Measurements from ENCODE around the gene SPAG9.
A peak's percentile ranks its signal among the peaks of the same experiment; 100 is the strongest.

Gene SPAG9

DNA sequence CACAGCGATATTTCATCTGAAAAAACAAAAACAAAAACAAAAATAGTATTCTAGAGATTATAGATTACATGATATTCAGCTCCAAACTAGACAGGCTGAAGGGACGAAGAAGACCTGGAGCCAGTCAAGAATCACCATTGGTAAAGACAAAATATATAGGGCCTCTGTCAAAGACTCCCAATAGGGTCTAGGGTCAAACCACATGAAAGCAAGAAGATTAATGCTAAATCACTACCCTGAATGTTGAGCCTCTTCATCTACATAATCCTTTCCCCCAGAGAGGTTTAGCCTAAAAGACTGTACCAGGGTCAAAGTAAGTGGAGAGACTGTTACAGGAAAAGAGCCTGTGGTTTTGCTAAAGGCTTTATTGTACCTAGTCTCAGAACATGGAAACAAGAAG is 21.9 kb upstream of the SPAG9 start:
- no peak for DNase-seq (ENCODE audit: extremely low spot score)
- ChIA-PET CTCF (no interaction called here), POLR2A (interaction anchor here (1.0 kb wide), 1 partner anchor 22 kb away, joined by 3 read pairs; the partner anchor contains the start of gene SPAG9)
- TF ChIP-seq LEF1 (IDR thresholded peaks at IDR 0.05; ENCODE audit: borderline replicate concordance) = no peak
- TF ChIP-seq NFRKB (IDR thresholded peaks at IDR 0.05) = no peak
- no peak for TF ChIP-seq SUZ12 (IDR thresholded peaks at IDR 0.05)
- no peak for TF ChIP-seq FOXA1 (IDR thresholded peaks at IDR 0.05)
- TF ChIP-seq, protein P1, sequence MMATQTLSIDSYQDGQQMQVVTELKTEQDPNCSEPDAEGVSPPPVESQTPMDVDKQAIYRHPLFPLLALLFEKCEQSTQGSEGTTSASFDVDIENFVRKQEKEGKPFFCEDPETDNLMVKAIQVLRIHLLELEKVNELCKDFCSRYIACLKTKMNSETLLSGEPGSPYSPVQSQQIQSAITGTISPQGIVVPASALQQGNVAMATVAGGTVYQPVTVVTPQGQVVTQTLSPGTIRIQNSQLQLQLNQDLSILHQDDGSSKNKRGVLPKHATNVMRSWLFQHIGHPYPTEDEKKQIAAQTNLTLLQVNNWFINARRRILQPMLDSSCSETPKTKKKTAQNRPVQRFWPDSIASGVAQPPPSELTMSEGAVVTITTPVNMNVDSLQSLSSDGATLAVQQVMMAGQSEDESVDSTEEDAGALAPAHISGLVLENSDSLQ (IDR thresholded peaks at IDR 0.05) = no peak
- no peak for TF ChIP-seq TARDBP (IDR thresholded peaks at IDR 0.05)
- TF ChIP-seq CTBP1 (IDR thresholded peaks at IDR 0.05; ENCODE audit: borderline replicate concordance) = no peak
- no peak for TF ChIP-seq ARNT (IDR thresholded peaks at IDR 0.05)
- no peak for TF ChIP-seq L3MBTL2 (conservative IDR thresholded peaks at IDR 0.05)
- TF ChIP-seq FOXM1 (IDR thresholded peaks at IDR 0.05; ENCODE audit: borderline replicate concordance) = no peak
- no peak for TF ChIP-seq HDGF (IDR thresholded peaks at IDR 0.05; ENCODE audit: borderline replicate concordance)

DNA sequence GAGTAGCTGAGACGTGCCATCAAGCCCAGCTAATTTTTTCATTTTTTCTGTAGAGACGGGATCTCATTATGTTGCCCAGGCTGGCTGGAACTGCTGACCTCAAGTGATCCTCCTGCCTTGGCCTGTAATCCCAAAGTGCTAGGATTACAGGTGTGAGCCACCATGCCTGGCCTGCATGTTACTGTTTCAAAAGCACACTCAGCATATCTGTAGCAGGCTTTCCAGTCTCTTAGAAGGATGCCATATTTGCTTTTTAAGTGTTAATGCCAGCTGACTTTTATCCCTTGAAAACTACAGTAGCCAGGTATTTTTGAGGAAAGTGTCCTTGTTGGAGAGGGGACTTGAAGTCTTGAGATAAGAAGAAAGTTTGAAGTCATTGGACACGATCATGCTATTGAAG is 15.3 kb upstream of the SPAG9 start:
- no peak for TF ChIP-seq CTBP1 (IDR thresholded peaks at IDR 0.05; ENCODE audit: borderline replicate concordance)
- no peak for TF ChIP-seq NFRKB (IDR thresholded peaks at IDR 0.05)
- POLR2A ChIA-PET = interaction anchor here (0.6 to 1.4 kb wide), 3 partner anchors 12 to 270 kb away, joined by 3 to 5 read pairs (median 3); partner anchors contain the start of genes SPAG9 and TOB1

DNA sequence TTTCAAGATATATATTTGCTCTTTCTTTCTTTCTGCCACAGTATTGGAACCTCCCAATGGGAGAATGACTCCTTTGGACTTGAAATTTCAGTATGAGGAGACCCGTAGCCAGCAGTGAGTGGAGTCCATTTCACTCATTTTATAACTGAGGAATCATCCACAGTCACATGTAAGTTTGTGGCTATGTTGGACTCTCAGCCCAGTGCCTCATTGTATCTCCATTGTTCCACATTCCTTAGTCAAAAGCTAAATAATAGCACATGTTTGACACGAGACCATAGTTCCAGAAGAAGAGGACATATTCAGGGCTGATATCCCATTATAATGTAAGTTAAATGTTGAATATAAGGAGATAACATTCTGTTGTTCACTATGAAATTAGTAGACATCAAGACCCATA is 12.7 kb upstream of the SPAG9 start:
- POLR2A ChIA-PET = no interaction called here
- TF ChIP-seq FOXK2 (IDR thresholded peaks at IDR 0.05) (no peak), FOXA1 (IDR thresholded peaks at IDR 0.05) (no peak), CTBP1 (IDR thresholded peaks at IDR 0.05; ENCODE audit: borderline replicate concordance) (no peak), SP1 (IDR thresholded peaks at IDR 0.05) (no peak), ELF4 (IDR thresholded peaks at IDR 0.05) (no peak), NFRKB (IDR thresholded peaks at IDR 0.05) (no peak), HDGF (IDR thresholded peaks at IDR 0.05; ENCODE audit: borderline replicate concordance) (no peak), ZNF384 (IDR thresholded peaks at IDR 0.05) (no peak), ARNT (IDR thresholded peaks at IDR 0.05) (no peak), L3MBTL2 (conservative IDR thresholded peaks at IDR 0.05) (no peak), SUZ12 (IDR thresholded peaks at IDR 0.05) (no peak), TARDBP (IDR thresholded peaks at IDR 0.05) (no peak)
- CTCF ChIA-PET = no interaction called here

More for the DNA sequence above, 15.3 kb upstream of the SPAG9 start:
- no peak for DNase-seq (ENCODE audit: extremely low spot score)
- CTCF ChIA-PET = interaction anchor here (1.3 kb wide), 1 partner anchor 17 kb away, joined by 3 read pairs; the partner anchor contains the start of gene NME1

DNA sequence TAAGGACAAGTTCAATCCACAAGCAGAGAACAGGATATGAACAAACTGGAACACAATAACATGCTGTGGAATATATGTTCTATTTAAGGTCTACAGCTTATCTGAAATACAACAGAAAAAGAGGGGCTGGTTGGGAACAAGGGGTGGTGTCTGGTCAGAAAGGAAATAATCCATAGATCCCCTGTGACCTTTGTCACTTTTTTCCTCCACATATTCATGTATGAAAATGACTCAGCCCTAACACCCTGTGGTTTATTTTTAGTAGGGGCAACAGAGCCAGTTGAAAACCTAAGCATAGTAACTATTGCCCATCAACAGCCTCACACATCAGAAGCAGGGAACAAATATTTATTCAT is 12.3 kb upstream of the SPAG9 start:
- DNase-seq (ENCODE audit: extremely low spot score) = no peak

More for the DNA sequence above, 12.7 kb upstream of the SPAG9 start:
- no peak for DNase-seq (ENCODE audit: extremely low spot score)

DNA sequence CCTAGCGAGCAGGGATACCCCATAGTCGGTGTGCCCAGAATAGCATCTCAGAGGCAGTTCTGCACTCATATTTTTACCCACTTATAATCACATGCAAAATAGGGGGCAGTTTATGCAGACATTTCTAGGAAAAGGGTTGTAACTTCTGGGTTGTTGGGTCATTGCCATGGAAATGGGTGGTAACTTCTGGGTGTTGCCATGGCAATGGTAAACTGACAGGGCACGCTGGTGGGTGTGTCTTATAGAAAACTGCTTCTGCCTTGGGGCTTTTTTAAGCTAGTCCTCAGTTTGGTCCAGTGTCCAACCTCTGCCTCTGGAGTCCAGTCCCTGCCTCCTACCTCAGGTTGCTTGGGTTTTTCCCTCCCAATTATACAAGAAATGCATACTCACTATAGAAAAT is 7.4 kb upstream of the SPAG9 start:
- ChIA-PET POLR2A (interaction anchor here (0.6 kb wide), 1 partner anchor 38 kb away, joined by 3 read pairs; the partner anchor contains the start of gene NME2), CTCF (interaction anchor here (0.7 kb wide), 1 partner anchor 36 kb away, joined by 3 read pairs; no protein-coding TSS in a partner anchor)
- DNase-seq (ENCODE audit: extremely low spot score) = no peak
- TF ChIP-seq, protein P1 (IDR thresholded peaks at IDR 0.05) = peak; percentile 83
- TF ChIP-seq FOXK2 (IDR thresholded peaks at IDR 0.05) = no peak

More for the DNA sequence above, 12.3 kb upstream of the SPAG9 start:
- ChIA-PET CTCF (no interaction called here), POLR2A (no interaction called here)
- TF ChIP-seq, protein P1 (IDR thresholded peaks at IDR 0.05) = no peak
- TF ChIP-seq HDGF (IDR thresholded peaks at IDR 0.05; ENCODE audit: borderline replicate concordance) = no peak
- TF ChIP-seq FOXA1 (IDR thresholded peaks at IDR 0.05) = no peak
- no peak for TF ChIP-seq FOXK2 (IDR thresholded peaks at IDR 0.05)
- no peak for TF ChIP-seq L3MBTL2 (conservative IDR thresholded peaks at IDR 0.05)
- no peak for TF ChIP-seq LEF1 (IDR thresholded peaks at IDR 0.05; ENCODE audit: borderline replicate concordance)
- TF ChIP-seq ARNT (IDR thresholded peaks at IDR 0.05) = no peak
- TF ChIP-seq SP1 (IDR thresholded peaks at IDR 0.05) = no peak
- no peak for TF ChIP-seq CTBP1 (IDR thresholded peaks at IDR 0.05; ENCODE audit: borderline replicate concordance)
- no peak for TF ChIP-seq FOXM1 (IDR thresholded peaks at IDR 0.05; ENCODE audit: borderline replicate concordance)

DNA sequence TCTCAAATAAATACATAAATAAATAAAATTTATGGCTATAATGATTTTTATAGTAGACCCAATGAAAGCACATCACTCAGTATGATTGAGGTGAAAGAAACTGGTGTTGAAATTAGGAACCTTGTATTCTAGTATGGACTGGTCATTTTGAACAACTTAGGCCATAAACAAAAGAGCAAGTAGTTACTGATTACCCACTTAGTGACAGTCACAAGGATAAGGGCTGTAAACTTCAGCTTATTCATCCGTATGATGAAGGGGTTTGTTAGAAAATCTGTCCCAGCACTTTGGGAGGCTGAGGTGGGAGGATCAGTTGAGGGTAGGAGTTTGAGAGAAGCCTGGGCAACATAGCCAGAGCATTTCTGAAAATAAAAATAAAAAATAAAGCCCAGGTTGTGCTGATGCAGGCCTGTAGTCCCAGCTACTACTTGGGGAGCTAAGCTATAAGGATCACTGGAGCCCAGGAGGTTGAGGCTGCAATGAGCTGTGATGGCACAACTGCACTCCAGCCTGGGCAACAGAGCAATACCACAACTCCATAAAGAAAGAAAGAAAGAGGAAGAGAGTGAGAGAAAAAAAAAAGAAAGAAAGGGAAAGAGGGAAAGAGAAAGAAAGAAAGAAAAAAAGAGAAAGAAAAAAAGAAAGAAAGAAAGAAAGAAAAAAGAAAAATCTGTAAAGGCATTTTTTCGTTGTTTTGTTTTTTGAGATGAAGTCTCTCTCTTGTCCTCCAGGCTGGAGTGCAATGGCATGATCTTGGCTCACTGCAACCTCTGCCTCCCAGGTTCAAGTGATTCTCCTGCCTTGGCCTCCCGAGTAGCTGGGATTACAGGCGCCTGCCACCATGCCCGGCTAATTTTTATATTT is 4.2 kb upstream of the SPAG9 start:
- TF ChIP-seq, protein P1 (IDR thresholded peaks at IDR 0.05) = peak; percentile 57
- TF ChIP-seq BHLHE40 (IDR thresholded peaks at IDR 0.05; ENCODE audit: borderline replicate concordance) = no peak
- DNase-seq (ENCODE audit: extremely low spot score) = no peak
- CTCF ChIA-PET = interaction anchor here (1.0 kb wide), 1 partner anchor 28 kb away, joined by 3 read pairs; the partner anchor contains the start of gene NME1
- POLR2A ChIA-PET = interaction anchor here (0.6 to 1.7 kb wide), 2 partner anchors 11 to 28 kb away, joined by 3 to 7 read pairs; partner anchors contain the start of gene NME1

Measured in HEK293T (cell line).